WERI-Rb-1 (cell line): ENCODE measurements around the gene POU2AF1.
"Not testable (repeated sequence)": the region's sequence is repeated elsewhere in the genome, so short reads cannot be mapped to it uniquely, and the experiment has no call there.

Experiments used
- DNase-seq: peaks from one replicate; pipeline ENCODE4 v3.0.0-alpha.2; 2020
- H3K27ac ChIP-seq: fragments of 250-450 bp; sonication (Bioruptor Pico); 2 replicates; pipeline ENCODE4 v1.5.1; 2020; ENCODE audit warnings: mild to moderate bottlenecking, moderate library complexity
- H3K27me3 ChIP-seq: fragments of 250-450 bp; sonication (Bioruptor Pico); 2 replicates; pipeline ENCODE4 v1.5.1; 2021; ENCODE audit warnings: mild to moderate bottlenecking, low read depth, moderate library complexity; ENCODE audit not compliant: insufficient read depth, severe bottlenecking
- H3K36me3 ChIP-seq: fragments of 250-450 bp; sonication (Bioruptor Pico); 2 replicates; pipeline ENCODE4 v1.5.1; 2020; ENCODE audit warnings: mild to moderate bottlenecking, moderate library complexity
- H3K4me3 ChIP-seq: 2 replicates; pipeline ENCODE4 v1.5.1; 2011; ENCODE audit warnings: low read depth, mild to moderate bottlenecking, control low read depth, low read length
- H3K9me3 ChIP-seq: fragments of 250-450 bp; sonication (Bioruptor Pico); 2 replicates; pipeline ENCODE4 v1.5.1; 2021; ENCODE audit warnings: mild to moderate bottlenecking, moderate library complexity; ENCODE audit not compliant: severe bottlenecking
- TF ChIP-seq, protein P1 (sequence below): IDR thresholded peaks from 2 replicates; pipeline ENCODE4 v1.5.1; 2011; ENCODE audit warnings: low read depth, mild to moderate bottlenecking, control low read depth, inconsistent platforms, low read length

POU2AF1 gene

GRCh38 chr11:111326824-111327223, 52.3 kb downstream of the POU2AF1 start:
- Histone ChIP-seq H3K9me3 (no peaks in the 10 kb centered on the region), H3K27ac (no peak overlapping the region), H3K36me3 (no peaks in the 10 kb centered on the region), H3K4me3 (no peak overlapping the region), H3K27me3 (no peaks in the 10 kb centered on the region)
- DNase-seq = no peak
- TF ChIP-seq, protein P1, sequence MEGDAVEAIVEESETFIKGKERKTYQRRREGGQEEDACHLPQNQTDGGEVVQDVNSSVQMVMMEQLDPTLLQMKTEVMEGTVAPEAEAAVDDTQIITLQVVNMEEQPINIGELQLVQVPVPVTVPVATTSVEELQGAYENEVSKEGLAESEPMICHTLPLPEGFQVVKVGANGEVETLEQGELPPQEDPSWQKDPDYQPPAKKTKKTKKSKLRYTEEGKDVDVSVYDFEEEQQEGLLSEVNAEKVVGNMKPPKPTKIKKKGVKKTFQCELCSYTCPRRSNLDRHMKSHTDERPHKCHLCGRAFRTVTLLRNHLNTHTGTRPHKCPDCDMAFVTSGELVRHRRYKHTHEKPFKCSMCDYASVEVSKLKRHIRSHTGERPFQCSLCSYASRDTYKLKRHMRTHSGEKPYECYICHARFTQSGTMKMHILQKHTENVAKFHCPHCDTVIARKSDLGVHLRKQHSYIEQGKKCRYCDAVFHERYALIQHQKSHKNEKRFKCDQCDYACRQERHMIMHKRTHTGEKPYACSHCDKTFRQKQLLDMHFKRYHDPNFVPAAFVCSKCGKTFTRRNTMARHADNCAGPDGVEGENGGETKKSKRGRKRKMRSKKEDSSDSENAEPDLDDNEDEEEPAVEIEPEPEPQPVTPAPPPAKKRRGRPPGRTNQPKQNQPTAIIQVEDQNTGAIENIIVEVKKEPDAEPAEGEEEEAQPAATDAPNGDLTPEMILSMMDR = no peak

DNA sequence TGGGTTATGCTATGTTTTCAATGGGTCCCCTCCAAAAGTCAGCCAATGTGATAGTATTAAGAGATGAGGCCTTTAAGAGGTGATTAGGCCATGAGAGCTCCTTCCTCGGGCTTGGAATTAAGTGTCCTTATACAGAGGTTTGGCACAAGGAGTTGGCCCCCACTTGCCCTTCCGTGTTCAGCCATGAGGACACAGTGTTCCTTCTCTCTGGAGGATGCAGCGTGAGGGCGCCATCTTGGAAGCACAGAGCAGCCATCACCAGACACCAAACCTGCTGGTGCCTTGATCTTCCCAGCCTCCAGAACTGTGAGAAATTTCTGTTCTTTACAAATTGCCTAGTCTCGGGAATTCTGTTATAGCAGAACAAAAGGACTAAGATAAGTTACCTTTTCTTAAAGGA, 53.8 kb downstream of the POU2AF1 start:
- Histone ChIP-seq H3K27ac (no peak overlapping the region), H3K9me3 (no peaks in the 10 kb centered on the region), H3K36me3 (no peaks in the 10 kb centered on the region), H3K27me3 (no peaks in the 10 kb centered on the region), H3K4me3 (no peak overlapping the region)
- no peak for DNase-seq
- TF ChIP-seq, protein P1 = no peak

- no peak overlapping the region for H3K27ac ChIP-seq
- no peaks in the 10 kb centered on the region for H3K27me3 ChIP-seq
- H3K36me3 ChIP-seq = no peaks in the 10 kb centered on the region
- no peaks in the 10 kb centered on the region for H3K9me3 ChIP-seq
- TF ChIP-seq, protein P1 = no peak
- DNase-seq = no peak
- H3K4me3 ChIP-seq = no peak overlapping the region
These were observed 54.8 kb downstream of the POU2AF1 start for GRCh38 chr11:111324277-111324720.

DNA sequence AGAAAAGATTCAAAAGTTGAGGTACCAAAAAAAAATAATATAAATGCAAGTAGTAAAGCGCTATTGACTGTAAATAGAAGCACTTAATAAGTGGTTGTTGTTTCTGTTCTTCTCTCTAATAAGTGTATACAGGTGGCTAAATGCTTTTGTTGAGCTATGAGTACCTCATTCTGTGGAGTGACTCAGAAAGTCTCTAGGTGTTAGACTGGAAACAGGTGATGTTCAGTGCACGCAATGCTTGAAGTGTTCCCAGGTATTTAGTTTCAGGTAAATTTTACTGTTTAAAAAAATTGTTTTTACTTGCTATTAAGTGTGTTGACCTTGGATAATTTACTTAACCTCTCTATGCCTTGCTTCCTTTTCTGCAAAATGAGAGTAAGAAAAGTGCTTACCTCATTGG, 56.5 kb downstream of the POU2AF1 start:
- Histone ChIP-seq H3K9me3 (no peaks in the 10 kb centered on the region), H3K36me3 (no peaks in the 10 kb centered on the region), H3K27me3 (no peaks in the 10 kb centered on the region), H3K27ac (no peak overlapping the region), H3K4me3 (no peak overlapping the region)
- TF ChIP-seq, protein P1 = no peak
- no peak for DNase-seq

GRCh38 chr11:111320728-111321568, 58.1 kb downstream of the POU2AF1 start:
- no peaks in the 10 kb centered on the region for H3K27me3 ChIP-seq
- DNase-seq = no peak
- no peaks in the 10 kb centered on the region for H3K36me3 ChIP-seq
- no peaks in the 10 kb centered on the region for H3K9me3 ChIP-seq
- no peak overlapping the region for H3K27ac ChIP-seq
- no peak overlapping the region for H3K4me3 ChIP-seq
- TF ChIP-seq, protein P1 = no peak

DNA sequence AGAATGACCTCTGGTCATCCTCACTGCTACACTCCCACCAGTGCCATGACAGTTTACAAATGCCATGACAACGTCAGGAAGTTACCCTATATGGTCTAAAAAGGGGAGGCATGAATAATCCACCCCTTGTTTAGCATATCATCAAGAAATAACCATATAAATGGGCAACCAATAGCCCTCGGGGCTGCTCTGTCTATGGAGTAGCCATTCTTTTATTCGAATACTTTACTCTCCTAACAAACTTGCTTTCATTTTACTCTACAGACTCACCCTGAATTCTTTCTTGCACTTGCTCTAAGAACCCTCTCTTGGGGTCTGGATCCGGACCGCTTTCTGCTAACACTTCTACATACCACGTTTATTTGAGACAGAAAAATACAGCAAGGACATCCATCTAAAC, 58.9 kb downstream of the POU2AF1 start:
- H3K4me3 ChIP-seq, H3K9me3 ChIP-seq, H3K36me3 ChIP-seq, DNase-seq, H3K27ac ChIP-seq, H3K27me3 ChIP-seq: not testable (repeated sequence)
